ENCODE data around the gene PTPRG. TPM values are rescaled to one million over a fixed set of nuclear protein-coding genes. Genes with fewer than 3 reads are reported as not detected.

PTPRG gene
- total RNA-seq, 2 donors from 2014 or later = 76.5 to 108 TPM

DNA sequence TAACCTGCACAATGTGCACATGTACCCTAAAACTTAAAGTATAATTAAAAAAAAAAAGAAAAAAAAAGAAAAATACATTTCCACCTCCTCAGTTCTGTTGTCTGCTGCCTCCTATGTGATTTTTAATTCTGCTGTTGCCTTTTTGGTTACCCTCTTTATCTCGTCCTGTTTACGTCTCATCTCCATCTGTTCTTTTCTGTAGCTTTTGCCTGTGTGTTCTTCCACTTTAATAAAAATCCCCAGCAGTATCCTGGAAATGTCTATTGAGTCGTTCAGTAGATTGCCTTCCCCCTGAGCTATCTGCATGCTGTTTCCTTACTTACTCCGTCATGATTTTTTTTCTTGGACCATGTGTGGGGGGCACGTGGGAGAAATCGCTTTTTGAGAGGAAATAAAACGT, 509.5 kb downstream of the PTPRG start:
- no peak overlapping the region for H3K9ac ChIP-seq (ENCODE audit: extremely low read depth, low read length, poor library complexity, severe bottlenecking)
- no peaks in the 10 kb centered on the region for H3K27me3 ChIP-seq (ENCODE audit: control insufficient read depth, insufficient read depth, low read length, poor library complexity, severe bottlenecking)
- H3K4me1 ChIP-seq (ENCODE audit: control insufficient read depth, insufficient read depth, low read length) = no peaks in the 10 kb centered on the region
- H3K36me3 ChIP-seq (ENCODE audit: control insufficient read depth, insufficient read depth, low read length) = no peaks in the 10 kb centered on the region
- no peak overlapping the region for H3K4me3 ChIP-seq (ENCODE audit: low read length)
- no peak overlapping the region for H3K27ac ChIP-seq (ENCODE audit: low read depth, low read length)
- WGBS, 2 experiments (ENCODE audit: insufficient coverage in 1 of 2, insufficient read length in 1 of 2) = 61 to 71% methylated on average over 3 to 6 of the region's 7 CpGs
- no peak overlapping the region for H3K27ac Mint-ChIP-seq
- peaks cover 5% of the 10 kb centered on the region for H3K36me3 Mint-ChIP-seq (ENCODE audit: low read depth)
- H3K9me3 Mint-ChIP-seq = peaks cover 5% of the 10 kb centered on the region
- no peaks in the 10 kb centered on the region for H3K27me3 Mint-ChIP-seq (ENCODE audit: insufficient read depth)
- peaks cover 2% of the 10 kb centered on the region for H3K4me1 Mint-ChIP-seq
- no peak overlapping the region for H3K4me3 Mint-ChIP-seq
- TF ChIP-seq, protein P1, sequence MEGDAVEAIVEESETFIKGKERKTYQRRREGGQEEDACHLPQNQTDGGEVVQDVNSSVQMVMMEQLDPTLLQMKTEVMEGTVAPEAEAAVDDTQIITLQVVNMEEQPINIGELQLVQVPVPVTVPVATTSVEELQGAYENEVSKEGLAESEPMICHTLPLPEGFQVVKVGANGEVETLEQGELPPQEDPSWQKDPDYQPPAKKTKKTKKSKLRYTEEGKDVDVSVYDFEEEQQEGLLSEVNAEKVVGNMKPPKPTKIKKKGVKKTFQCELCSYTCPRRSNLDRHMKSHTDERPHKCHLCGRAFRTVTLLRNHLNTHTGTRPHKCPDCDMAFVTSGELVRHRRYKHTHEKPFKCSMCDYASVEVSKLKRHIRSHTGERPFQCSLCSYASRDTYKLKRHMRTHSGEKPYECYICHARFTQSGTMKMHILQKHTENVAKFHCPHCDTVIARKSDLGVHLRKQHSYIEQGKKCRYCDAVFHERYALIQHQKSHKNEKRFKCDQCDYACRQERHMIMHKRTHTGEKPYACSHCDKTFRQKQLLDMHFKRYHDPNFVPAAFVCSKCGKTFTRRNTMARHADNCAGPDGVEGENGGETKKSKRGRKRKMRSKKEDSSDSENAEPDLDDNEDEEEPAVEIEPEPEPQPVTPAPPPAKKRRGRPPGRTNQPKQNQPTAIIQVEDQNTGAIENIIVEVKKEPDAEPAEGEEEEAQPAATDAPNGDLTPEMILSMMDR (conservative IDR thresholded peaks at IDR 0.05) = no peak
- H3K9me3 ChIP-seq (ENCODE audit: control insufficient read depth, low read length) = no peaks in the 10 kb centered on the region
- no peak for DNase-seq

DNA sequence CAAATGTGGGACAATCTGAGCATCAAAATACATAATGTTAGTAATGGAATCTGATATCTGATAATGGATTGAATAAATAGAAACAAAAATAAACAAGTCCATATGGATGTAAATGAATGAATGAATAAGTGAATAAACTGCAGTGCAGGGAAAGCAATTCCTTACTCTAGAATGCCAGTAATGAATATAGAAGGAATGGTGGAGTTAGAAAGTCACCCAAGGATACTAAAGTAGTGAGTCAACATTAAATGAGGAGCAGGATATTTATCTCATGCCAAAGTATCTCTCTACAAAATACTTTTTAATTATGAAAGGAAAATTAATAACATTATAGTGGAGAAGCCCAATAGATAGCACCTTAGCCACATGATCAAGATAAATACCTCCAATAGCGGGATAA, 511.7 kb downstream of the PTPRG start:
- Histone ChIP-seq H3K27ac (ENCODE audit: low read depth, low read length) (no peak overlapping the region), H3K4me1 (ENCODE audit: control insufficient read depth, insufficient read depth, low read length) (no peaks in the 10 kb centered on the region), H3K27me3 (ENCODE audit: control insufficient read depth, insufficient read depth, low read length, poor library complexity, severe bottlenecking) (no peaks in the 10 kb centered on the region), H3K9ac (ENCODE audit: extremely low read depth, low read length, poor library complexity, severe bottlenecking) (no peak overlapping the region), H3K9me3 (ENCODE audit: control insufficient read depth, low read length) (no peaks in the 10 kb centered on the region), H3K36me3 (ENCODE audit: control insufficient read depth, insufficient read depth, low read length) (peaks cover under 1% of the 10 kb centered on the region), H3K4me3 (ENCODE audit: low read length) (no peak overlapping the region)
- TF ChIP-seq, protein P1 (conservative IDR thresholded peaks at IDR 0.05) = no peak
- no peak overlapping the region for H3K27ac Mint-ChIP-seq
- peaks cover 2% of the 10 kb centered on the region for H3K4me1 Mint-ChIP-seq
- no peaks in the 10 kb centered on the region for H3K36me3 Mint-ChIP-seq (ENCODE audit: low read depth)
- no peaks in the 10 kb centered on the region for H3K27me3 Mint-ChIP-seq (ENCODE audit: insufficient read depth)
- H3K9me3 Mint-ChIP-seq = no peaks in the 10 kb centered on the region
- DNase-seq = no peak
- no peak overlapping the region for H3K4me3 Mint-ChIP-seq
- 80 to 92% methylated on average over 1 of the region's 1 CpG for WGBS, 2 experiments (ENCODE audit: insufficient coverage in 1 of 2, insufficient read length in 1 of 2)

DNA sequence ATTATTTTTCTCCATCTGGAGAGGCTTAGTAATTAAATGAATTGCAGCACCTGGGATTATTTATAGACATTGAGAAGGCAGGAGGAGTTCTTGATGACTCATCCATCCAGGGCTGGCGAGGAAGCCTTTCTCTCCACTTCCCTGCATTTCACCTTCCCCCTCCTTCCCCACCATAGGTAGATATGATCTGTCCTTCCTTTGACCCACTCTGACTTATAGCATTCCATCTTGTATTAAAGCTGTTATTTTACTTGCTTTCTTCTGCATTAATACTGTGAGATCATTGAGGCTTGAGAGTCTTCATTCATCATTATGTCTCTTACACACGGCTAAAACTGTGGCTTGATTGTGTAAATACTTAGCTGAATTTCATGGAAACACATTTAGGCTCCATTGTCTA, 523.2 kb downstream of the PTPRG start:
- H3K36me3 Mint-ChIP-seq (ENCODE audit: low read depth) = peaks cover 9% of the 10 kb centered on the region
- H3K36me3 ChIP-seq (ENCODE audit: control insufficient read depth, insufficient read depth, low read length) = no peaks in the 10 kb centered on the region
- WGBS, 2 experiments (ENCODE audit: insufficient coverage in 1 of 2, insufficient read length in 1 of 2) = 92 to 100% methylated on average over 1 to 2 of the region's 2 CpGs
- H3K4me1 Mint-ChIP-seq = peaks cover 3% of the 10 kb centered on the region
- no peak overlapping the region for H3K27ac Mint-ChIP-seq
- H3K9me3 ChIP-seq (ENCODE audit: control insufficient read depth, low read length) = no peaks in the 10 kb centered on the region
- H3K4me1 ChIP-seq (ENCODE audit: control insufficient read depth, insufficient read depth, low read length) = no peaks in the 10 kb centered on the region
- H3K27ac ChIP-seq (ENCODE audit: low read depth, low read length) = no peak overlapping the region
- no peak overlapping the region for H3K9ac ChIP-seq (ENCODE audit: extremely low read depth, low read length, poor library complexity, severe bottlenecking)
- H3K9me3 Mint-ChIP-seq = no peaks in the 10 kb centered on the region
- TF ChIP-seq, protein P1 (conservative IDR thresholded peaks at IDR 0.05) = no peak
- H3K4me3 ChIP-seq (ENCODE audit: low read length) = no peak overlapping the region
- H3K27me3 ChIP-seq (ENCODE audit: control insufficient read depth, insufficient read depth, low read length, poor library complexity, severe bottlenecking) = no peaks in the 10 kb centered on the region
- DNase-seq = no peak
- H3K4me3 Mint-ChIP-seq = no peak overlapping the region
- no peaks in the 10 kb centered on the region for H3K27me3 Mint-ChIP-seq (ENCODE audit: insufficient read depth)
